ENCODE data around the gene LRRC46. TPM values are rescaled to one million over a fixed set of nuclear protein-coding genes. Genes with fewer than 3 reads are reported as not detected.

LRRC46 gene
- total and polyA plus RNA-seq, 9 of the 15 experiments (the other 6 are each of a cell fraction or from before 2014, with no cell fraction given), result 0.39 to 1.4 (median 0.53) TPM; not detected in 1

GRCh38 chr17:47821424-47822391 lies 9.8 kb upstream of the LRRC46 start, which contains the start of gene OSBPL7 (continued):
- TF ChIP-seq POLR2G (IDR thresholded peaks at IDR 0.05; ENCODE audit: low read depth, low read length), result peak; percentile 83
- TF ChIP-seq, protein P1, sequence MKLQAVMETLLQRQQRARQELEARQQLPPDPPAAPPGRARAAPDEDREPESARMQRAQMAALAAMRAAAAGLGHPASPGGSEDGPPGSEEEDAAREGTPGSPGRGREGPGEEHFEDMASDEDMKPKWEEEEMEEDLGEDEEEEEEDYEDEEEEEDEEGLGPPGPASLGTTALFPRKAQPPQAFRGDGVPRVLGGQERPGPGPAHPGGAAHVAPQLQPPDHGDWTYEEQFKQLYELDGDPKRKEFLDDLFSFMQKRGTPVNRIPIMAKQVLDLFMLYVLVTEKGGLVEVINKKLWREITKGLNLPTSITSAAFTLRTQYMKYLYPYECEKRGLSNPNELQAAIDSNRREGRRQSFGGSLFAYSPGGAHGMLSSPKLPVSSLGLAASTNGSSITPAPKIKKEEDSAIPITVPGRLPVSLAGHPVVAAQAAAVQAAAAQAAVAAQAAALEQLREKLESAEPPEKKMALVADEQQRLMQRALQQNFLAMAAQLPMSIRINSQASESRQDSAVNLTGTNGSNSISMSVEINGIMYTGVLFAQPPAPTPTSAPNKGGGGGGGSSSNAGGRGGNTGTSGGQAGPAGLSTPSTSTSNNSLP (IDR thresholded peaks at IDR 0.05; ENCODE audit: borderline replicate concordance, low read depth, low read length), result no peak
- TF ChIP-seq MAZ (CRISPR knock-in tag; conservative IDR thresholded peaks at IDR 0.05 in 1 of 2, IDR thresholded peaks at IDR 0.05 in 1 of 2), result peak; percentile 89 to 90
- TF ChIP-seq HLTF (IDR thresholded peaks at IDR 0.05), result no peak
- TF ChIP-seq PATZ1 (CRISPR knock-in tag; IDR thresholded peaks at IDR 0.05; ENCODE audit: borderline replicate concordance), result no peak
- no peak for TF ChIP-seq STAT5B (CRISPR knock-in tag; IDR thresholded peaks at IDR 0.05)
- TF ChIP-seq, protein P2, sequence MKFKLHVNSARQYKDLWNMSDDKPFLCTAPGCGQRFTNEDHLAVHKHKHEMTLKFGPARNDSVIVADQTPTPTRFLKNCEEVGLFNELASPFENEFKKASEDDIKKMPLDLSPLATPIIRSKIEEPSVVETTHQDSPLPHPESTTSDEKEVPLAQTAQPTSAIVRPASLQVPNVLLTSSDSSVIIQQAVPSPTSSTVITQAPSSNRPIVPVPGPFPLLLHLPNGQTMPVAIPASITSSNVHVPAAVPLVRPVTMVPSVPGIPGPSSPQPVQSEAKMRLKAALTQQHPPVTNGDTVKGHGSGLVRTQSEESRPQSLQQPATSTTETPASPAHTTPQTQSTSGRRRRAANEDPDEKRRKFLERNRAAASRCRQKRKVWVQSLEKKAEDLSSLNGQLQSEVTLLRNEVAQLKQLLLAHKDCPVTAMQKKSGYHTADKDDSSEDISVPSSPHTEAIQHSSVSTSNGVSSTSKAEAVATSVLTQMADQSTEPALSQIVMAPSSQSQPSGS (CRISPR knock-in tag; IDR thresholded peaks at IDR 0.05), result no peak
- TF ChIP-seq SRSF7 (optimal IDR thresholded peaks at IDR 0.05; ENCODE audit: low read depth, low read length), result no peak
- no peak for TF ChIP-seq STAT6 (CRISPR knock-in tag; IDR thresholded peaks at IDR 0.05)
- peak in 1 of 2 experiments; percentile 93; a peak in 2 of 4 replicates for TF ChIP-seq HDAC1 (IDR thresholded peaks at IDR 0.05)
- no peak for TF ChIP-seq CREB1 (IDR thresholded peaks at IDR 0.05)
- no peak for TF ChIP-seq CREB1 (CRISPR knock-in tag; IDR thresholded peaks at IDR 0.05)
- TF ChIP-seq, protein P3, sequence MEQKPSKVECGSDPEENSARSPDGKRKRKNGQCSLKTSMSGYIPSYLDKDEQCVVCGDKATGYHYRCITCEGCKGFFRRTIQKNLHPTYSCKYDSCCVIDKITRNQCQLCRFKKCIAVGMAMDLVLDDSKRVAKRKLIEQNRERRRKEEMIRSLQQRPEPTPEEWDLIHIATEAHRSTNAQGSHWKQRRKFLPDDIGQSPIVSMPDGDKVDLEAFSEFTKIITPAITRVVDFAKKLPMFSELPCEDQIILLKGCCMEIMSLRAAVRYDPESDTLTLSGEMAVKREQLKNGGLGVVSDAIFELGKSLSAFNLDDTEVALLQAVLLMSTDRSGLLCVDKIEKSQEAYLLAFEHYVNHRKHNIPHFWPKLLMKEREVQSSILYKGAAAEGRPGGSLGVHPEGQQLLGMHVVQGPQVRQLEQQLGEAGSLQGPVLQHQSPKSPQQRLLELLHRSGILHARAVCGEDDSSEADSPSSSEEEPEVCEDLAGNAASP (IDR thresholded peaks at IDR 0.05), result no peak
